ENCODE data around the gene ADARB1.

The ADARB1 gene

DNA sequence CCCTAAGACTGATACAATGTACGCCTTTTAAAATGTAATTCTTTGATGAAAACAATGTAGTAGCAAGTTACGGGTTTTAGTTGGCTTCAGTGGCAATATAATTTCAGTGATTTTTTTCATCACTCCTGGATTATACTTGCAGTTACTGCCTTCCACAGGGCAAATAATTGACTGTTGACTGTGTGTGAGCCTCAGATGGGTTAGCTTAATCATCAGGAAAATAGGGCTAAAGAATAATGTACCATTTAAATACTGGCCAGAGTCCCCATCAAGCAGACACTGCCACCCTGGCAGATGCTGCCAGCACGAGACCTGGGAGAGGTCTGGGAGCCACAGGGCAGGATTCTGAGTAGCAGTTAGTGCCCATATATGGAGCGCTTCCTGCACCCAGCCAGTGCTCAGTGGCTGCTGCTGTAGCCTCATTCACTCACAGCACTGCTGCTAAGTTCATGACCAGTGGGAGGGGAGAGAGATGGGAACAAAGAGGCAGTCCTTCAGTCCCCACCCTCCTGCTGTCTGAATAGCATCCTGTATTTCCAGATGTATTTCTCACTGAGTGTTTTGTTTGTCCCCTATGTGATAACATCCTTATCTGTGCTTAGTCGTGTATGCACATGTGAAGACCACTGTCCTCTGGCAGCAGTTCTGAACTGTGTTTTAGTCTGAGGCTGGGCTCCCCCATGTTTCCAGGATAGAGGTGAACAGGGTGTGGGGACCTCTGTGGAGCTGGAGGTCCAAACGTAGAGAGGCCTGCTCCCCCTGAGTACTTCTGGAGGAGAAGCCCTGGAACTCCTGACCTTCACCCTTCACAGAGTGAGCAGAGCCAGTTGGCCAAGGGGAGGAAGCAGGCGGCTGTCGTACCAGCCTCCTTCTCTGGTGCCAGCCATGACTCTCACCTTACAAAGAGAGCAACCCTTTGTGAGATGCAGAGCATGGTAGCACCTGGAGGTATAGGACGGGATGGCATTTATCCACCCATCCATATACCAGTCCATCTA is 80.4 kb downstream of the ADARB1 start:
- DNase-seq: no peak

DNA sequence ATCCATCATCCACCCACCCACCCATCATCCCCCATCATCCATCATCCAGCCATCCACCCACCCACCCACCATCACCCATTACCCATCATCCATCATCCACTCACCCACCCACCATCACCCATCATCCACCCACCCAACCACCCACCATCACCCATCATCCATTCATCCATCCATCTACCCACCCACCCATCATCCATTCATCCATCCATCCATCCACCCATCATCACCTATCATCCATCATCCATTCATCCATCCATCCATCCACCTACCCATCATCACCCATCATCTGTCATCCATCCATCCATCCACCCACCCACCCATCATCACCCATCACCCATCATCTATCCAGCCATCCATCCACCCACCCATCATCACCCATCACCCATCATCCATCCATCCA is 81.5 kb downstream of the ADARB1 start:
- DNase-seq: no peak

DNA sequence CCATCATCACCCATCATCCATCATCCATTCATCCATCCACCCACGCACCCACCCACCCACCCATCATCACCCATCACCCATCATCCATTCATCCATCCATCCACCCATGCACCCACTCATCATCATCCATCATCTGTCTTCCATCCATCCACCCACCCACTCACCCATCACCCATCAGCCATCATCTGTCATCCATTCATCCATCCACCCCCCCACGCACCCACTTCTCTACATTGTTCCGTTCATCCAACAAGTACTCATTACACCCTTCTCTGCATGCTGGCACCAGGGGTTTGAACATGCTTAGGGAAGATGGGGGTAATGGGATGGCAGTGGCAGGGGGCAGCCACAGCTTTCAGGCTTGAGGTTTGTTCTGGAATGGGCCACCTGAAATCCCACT is 82.1 kb downstream of the ADARB1 start:
- no peak for DNase-seq

DNA sequence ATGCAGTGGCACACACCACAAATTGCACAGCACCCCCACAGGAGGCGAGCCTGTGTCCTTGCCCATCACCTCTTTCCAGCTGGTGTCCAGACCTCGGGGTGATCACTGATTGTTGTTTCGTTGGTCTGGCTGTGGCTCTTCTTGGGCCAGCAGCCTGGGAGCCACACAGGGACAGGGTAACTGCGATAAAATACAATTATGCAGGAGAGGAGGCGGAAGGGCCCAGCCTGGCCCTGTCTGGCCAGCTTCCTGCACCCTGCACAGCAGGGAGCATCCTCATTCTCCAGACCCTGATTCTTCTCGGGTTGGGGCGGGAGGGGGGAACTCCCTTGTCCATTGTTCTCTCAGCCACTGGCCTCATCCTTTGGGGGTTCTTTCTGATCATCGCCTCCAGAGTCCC is 83.6 kb downstream of the ADARB1 start:
- no peak for DNase-seq

DNA sequence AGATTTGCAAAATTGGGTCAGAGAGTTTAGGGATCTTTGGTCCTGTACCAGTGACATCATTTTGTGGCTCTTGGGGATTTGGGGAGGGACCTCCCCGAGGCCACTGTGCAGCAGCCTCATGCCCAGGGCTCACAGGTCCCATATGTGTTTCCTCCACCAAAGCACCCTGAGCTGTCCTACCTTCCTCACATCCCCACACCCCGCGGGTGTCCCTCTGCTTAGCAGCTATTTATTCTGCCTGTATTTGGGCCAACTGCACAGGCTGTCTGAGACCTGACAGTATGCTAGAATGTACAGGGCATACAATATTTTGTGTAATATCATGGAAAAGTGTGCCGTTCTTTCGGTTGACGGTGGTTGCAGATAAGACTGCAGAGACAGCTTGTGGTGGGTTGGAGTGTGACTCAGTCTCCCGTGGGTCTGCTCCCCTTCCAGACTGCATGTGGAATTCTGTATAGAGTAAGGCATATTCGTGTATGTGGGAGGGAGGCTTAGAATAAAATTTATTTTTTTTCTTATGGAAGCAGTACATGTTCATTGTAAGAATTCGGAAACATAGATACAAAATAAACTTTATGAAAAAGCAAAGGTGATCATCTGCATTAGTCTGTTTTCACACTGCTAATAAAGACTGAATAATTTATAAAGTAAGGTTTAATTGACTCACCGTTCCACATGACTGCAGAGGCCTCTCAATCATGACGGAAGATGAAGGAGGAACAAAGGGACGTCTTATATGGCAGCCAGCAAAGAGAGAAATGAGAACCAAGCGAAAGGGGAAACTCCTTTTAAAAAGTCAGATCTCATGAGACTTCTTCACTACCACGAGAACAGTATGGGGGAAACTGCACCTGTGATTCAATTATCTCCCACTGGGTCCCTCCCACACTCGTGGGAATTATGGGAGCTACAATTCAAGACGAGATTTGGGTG is 84.4 kb downstream of the ADARB1 start:
- DNase-seq: no peak

DNA sequence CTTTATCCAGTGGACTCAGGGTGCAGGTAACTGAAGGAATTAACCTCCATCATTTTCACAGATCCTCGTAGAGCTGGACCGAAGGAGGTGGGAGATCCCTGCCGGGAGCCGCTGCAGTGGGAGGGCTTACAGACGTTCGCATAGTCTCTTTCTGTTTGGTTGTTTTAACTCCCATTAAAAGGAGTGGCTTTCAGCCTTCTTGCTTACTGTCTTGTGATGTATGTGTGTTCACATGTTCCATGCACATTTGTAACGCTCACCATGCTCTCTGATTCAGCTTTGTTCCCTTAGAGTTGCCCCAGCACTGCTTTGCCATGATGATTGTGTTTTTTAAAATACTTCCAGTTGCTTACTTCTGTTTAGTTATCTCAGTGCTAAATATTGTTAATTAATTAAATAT is 85.8 kb downstream of the ADARB1 start:
- DNase-seq: no peak

DNA sequence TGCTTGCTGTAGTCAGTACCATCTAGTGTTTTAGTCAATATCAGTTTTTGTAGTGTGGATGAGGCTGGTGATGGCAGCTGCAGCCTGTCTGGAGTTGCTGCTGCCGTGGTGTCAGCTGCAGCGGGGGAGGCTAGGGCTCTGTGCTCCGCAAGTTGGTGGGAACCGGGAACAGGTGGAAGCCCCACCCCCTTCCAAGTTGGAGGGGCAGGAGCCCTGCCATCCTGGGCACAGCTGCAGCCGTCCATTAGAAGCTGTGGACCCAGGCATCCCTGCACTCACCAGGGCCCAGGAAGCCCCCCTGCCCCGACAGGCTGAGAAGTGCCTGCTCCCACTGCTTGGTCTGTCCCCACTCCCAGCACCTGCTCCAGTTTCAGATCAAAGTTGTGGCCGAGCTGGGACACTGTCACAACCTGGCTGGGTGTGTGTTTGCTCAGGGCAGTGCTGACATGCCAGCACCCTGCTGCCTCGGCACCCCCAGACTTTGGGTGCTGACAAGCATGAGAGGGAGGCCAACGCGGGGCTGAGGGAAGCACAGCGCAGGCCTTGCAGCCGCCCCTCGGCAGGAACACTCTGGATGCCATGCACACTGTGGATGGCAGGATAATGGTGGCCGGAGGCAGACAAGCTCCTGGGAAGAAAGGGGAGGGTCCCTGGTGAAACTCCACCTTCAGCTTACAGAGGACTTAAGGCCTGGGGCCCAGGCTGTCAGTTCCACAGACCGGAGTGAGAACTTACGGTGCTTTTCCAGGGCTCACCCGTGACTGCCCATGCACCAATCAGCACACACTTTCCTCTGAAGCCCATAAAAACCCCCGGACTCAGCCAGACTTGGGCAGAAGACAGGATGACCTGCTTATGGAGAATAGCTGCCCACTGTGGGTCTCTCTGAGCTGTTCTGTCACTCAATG is 86.9 kb downstream of the ADARB1 start:
- DNase-seq: no peak

DNA sequence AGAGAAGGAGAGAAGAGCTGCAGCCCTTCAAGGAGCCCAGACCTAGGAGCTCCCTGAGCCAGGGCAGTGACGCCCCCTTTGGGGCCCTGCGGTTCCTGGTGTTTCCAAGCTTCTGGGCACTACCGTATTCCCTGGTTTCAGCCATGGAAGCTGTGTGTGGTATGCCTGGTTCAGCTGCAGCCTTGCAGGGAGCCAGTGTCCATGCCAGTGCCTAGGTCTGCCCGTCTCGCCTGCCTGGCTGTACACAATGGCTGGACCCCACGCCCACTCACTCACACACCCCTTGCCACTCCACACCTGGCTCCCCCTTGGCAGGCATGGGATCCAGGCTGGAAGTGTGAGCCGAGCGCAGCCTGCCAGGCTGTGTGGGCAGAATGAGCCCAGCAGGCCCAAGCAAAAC is 87.7 kb downstream of the ADARB1 start:
- DNase-seq: no peak

DNA sequence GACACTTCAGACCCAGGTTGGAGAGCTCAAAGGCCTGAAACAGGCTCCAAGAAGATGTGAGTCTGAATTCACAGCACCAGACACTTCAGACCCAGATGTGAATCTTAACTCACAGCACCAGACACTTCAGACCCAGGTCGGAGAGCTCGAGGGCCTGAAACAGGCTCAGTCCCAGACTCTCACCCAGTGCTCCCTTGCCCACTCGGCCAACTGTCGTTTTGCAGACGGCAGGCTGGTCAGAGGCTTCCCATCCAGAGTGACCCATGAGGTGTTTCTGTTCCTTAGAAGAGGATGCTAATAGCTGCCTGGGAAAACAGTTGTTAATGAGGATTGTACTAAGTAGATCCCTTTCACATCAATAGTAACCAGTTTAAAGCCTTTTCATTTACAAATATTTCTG is 88.4 kb downstream of the ADARB1 start:
- no peak for DNase-seq

DNA sequence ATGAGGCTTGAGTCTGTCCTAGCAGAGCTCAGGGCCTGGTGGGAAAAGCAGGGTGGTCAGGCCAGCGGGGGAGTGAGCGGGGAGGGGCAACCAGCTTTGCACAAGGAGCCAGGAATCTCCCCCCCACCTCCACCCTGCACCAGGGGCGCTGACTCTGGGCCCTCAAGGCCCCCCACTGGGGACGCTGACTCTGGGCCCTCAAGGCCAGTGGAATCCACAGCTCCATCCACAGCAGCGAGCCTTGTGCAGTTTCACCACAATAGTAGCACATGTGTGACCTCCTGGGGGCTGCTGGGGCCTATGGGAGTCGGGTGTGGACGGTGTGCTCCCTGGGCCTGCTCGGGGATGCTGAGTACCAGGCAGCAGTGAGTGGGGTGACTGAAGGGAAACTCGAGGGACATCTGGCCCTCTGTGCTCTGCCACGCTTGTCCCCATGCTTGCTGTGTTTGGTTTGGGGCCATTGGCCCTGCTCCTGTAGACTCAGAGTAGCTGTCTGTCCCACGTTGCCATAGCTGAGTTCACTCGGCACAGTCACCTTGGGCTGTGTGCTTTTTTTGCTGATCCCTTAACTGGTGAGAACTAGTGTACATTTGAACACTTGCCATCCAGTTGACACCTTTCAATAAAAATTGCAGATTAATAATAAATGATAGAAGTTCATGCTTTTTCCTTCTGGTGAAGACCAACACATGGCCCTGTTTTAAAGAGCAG is 89.2 kb downstream of the ADARB1 start:
- DNase-seq: no peak

DNA sequence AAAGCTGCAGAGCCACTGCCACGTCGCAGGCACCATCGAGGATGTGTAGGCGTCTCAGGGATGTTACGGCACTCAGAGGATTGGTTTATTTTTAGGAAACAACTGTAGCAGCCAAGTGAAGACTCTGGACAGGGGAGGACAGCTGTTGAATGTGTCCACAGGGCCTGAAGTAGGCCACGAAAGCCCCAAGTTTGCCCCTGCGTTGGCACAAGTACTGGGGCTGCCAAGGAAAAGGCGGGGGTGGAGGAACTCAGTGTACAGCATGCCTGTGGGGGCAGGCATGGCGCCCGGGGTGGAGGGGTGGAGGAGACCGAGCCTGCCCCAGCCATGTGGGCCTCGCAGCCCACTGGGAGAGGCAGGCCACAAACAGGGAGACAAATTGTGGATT is 89.7 kb downstream of the ADARB1 start:
- DNase-seq: no peak

DNA sequence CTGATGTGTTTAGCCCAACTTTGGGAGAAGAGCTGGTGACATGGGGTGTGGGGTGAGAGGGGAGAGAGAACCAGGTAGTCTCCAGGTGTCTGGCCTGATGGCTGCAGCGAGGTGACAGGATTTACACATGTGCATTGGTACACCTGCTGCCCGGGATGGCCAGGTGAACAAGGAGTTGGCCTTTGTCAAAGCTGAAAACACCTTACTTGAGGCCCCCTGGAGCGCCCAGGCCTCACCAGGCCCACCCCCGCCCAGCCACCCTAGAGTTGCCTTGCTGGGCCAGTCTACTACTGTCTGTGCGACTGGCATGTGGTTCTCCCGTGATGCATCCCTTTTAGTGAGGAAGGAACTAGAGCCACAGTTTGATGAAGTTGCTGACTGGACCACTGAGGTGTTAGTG is 90.5 kb downstream of the ADARB1 start:
- DNase-seq: no peak

DNA sequence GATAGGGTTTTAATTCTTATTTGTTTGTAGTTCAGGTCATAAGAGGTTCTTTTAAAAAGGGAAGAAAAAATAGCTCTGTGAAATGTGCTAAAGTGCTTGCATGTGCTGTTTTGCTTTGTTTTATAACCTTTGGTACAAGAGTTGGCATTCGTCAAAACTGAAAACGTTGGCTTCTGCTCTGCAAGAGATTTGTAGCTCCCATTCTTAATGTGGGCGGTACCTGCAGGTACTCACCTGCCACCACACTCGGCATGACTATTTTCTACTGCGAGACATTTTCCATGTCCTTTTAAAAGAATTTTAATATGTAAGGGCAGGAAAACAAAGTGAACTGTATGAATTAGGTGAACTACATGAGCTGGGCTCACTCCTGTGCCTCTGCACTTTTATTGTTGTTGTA is 92.6 kb downstream of the ADARB1 start:
- no peak for DNase-seq

DNA sequence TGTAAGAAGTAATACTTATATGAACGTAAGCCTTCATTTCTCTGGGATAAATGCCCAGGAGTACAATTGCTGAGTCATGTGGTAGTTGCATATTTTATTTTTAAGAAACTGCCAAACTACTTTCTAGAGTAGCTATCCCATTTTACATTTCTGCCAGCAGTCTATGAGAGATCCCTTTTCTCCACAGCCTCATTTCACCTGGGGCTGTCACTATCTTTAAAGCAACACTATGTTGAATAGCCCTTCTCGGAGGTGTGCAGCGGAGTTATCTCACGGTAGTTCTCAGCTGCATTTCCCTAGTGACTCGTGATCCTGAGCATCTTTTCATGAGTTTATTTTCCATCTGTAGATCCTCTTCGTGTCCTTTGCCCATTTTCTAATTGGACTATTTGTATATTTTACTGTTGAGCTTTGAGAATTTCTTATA is 93.4 kb downstream of the ADARB1 start:
- no peak for DNase-seq

DNA sequence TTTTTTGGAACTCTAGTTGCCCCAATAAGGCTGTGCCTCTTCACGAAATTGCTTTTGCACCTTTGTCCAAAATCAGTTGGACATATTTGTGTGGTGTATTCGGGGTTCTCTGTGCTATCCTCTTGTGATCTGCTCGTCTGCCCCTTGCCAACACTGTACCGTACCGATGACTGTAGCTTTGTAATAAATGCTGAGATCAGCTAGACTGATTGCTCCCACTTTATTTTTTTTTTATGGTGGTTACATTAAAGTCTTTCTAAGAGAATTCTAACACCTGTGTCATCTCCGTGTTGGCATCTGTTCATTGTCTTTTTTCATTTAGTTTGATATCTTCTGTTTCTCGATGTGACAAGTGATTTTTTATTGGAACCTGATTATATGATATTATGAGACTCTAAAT is 94.1 kb downstream of the ADARB1 start:
- no peak for DNase-seq

DNA sequence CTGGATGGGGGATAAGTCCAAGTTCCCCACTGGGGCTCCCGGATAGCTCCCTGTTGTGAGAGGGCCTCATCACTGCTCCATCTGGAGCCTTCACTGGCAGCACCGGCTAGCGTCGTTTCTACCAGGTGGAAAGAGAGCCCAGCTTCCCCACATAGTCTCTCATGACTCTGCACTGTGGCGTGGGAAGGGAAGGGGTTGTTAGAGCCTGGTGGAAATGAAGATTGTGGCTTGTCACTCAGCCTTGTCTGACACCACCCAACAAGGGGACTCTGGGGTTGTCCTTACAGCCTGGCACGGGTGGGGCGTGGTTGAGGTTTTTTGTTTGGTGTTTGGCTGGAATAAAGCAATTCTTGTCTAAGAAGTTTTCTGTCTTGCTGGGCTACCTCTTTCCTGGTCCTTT is 94.6 kb downstream of the ADARB1 start:
- DNase-seq: no peak

DNA sequence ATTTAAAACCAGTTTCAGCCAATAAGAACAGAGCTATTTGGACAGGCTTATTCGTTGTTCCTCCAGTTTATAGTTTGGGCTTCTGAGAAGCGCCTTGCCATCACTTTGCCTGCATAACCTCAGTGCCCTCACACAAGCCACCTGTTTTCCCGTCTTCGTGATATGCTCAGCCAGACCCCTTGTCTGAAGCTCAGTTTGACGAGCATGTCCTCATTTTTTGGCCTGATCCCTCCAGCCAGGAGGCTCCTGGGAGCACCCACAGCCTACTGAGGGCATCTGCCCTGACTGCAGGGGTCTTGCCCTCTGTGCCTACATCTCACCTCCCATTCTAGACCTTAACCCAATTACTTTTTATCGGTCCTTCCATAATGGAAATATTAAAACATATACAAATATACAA is 95.3 kb downstream of the ADARB1 start:
- no peak for DNase-seq

DNA sequence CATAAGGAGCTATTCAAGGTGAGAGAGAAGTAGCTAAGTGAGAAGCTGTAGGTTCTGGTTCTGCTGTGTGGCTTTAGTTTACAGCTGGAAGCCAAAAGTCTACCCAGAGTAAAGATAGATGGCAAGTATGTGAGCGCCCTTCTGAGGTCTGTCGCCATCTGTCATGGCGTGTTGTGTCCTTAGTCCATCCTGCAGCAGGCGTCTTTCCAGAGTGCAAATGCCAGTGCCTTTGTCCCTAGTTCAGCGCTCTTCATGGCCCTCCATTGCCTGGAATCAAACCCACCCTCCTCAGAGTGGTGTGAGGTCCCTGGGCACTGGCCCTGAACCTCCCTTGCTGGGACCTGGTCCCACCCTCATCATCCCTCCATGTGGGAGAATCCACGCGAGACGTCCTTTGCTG is 96.6 kb downstream of the ADARB1 start:
- no peak for DNase-seq

DNA sequence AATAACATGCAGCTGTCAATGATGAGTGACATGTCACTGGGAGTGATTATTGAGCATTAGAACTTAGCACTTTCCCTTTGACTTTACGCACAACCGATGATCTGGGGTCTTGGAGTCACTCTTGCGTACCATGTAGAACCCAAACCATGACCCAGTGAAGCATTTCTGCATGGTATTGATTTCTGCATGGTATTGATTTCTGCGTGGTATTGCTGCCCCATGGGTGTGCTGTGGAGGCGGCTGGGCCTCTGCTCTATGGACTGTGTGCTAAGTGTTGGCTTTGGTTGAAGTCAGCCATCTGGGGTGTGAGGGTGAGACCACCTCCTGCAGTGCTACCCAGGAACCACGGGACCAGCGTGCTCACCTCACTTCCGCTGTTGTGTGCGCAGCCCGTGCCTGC is 98.0 kb downstream of the ADARB1 start:
- no peak for DNase-seq

DNA sequence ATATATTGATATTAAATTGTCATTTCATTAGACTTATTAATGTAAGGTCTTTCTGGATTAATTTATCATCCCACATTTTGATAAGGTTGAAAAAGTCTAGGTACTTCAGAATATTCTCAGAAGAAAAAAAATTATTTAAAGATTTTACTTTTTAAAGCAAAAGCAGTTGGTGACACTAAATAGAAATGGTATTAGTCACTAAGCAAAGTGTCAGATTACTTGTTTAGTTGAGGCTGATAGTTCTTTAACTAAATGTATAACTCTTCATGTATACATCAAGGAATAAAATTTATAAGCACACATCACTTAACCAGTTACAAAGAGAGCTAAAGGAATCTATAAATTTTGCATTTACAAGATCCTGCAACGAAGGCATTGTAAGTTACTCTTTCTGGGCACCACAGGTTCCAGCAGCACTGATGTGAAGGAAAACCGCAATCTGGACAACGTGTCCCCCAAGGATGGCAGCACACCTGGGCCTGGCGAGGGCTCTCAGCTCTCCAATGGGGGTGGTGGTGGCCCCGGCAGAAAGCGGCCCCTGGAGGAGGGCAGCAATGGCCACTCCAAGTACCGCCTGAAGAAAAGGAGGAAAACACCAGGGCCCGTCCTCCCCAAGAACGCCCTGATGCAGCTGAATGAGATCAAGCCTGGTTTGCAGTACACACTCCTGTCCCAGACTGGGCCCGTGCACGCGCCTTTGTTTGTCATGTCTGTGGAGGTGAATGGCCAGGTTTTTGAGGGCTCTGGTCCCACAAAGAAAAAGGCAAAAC is 101.1 kb downstream of the ADARB1 start:
- no peak for DNase-seq

DNA sequence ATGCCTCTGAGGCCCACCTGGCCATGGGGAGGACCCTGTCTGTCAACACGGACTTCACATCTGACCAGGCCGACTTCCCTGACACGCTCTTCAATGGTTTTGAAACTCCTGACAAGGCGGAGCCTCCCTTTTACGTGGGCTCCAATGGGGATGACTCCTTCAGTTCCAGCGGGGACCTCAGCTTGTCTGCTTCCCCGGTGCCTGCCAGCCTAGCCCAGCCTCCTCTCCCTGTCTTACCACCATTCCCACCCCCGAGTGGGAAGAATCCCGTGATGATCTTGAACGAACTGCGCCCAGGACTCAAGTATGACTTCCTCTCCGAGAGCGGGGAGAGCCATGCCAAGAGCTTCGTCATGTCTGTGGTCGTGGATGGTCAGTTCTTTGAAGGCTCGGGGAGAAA is 101.8 kb downstream of the ADARB1 start:
- DNase-seq: no peak

All from amniotic stem cell (primary cell).